ENCODE data around the gene NKX2-4. TPM values are rescaled to one million over a fixed set of nuclear protein-coding genes. Genes with fewer than 3 reads are reported as not detected.

NKX2-4 gene
- total RNA-seq, 1 experiment from 2014 or later: not detected

DNA sequence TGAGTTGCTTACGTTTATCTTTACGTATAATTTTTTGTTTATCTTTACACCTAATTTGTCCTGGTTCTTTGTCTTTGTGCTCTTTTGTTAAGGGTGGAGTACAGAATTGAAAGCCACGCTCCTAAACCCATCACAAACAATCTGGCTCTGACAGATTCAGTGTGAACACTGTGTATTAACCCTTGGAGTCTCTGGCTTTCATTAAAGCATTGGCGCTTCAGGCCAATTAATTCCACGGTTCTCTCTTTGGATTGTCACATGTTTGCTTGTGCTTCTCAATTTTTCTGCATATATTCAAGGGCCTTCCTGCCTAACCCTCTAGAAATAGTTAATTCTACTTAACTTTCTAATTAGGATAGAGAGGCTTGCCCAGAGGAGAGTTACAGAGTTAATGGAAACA, 38.6 kb downstream of the NKX2-4 start (continued):
- TF ChIP-seq, protein P1, sequence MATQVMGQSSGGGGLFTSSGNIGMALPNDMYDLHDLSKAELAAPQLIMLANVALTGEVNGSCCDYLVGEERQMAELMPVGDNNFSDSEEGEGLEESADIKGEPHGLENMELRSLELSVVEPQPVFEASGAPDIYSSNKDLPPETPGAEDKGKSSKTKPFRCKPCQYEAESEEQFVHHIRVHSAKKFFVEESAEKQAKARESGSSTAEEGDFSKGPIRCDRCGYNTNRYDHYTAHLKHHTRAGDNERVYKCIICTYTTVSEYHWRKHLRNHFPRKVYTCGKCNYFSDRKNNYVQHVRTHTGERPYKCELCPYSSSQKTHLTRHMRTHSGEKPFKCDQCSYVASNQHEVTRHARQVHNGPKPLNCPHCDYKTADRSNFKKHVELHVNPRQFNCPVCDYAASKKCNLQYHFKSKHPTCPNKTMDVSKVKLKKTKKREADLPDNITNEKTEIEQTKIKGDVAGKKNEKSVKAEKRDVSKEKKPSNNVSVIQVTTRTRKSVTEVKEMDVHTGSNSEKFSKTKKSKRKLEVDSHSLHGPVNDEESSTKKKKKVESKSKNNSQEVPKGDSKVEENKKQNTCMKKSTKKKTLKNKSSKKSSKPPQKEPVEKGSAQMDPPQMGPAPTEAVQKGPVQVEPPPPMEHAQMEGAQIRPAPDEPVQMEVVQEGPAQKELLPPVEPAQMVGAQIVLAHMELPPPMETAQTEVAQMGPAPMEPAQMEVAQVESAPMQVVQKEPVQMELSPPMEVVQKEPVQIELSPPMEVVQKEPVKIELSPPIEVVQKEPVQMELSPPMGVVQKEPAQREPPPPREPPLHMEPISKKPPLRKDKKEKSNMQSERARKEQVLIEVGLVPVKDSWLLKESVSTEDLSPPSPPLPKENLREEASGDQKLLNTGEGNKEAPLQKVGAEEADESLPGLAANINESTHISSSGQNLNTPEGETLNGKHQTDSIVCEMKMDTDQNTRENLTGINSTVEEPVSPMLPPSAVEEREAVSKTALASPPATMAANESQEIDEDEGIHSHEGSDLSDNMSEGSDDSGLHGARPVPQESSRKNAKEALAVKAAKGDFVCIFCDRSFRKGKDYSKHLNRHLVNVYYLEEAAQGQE (IDR thresholded peaks at IDR 0.05; ENCODE audit: low read depth): no peak
- no peak for TF ChIP-seq RAD21 (IDR thresholded peaks at IDR 0.05; ENCODE audit: low read depth)
- TF ChIP-seq SRF (IDR thresholded peaks at IDR 0.05; ENCODE audit: low read depth): no peak
- TF ChIP-seq ELF1 (IDR thresholded peaks at IDR 0.05; ENCODE audit: borderline replicate concordance, low read depth): no peak
- TF ChIP-seq, protein P2, sequence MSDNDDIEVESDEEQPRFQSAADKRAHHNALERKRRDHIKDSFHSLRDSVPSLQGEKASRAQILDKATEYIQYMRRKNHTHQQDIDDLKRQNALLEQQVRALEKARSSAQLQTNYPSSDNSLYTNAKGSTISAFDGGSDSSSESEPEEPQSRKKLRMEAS (IDR thresholded peaks at IDR 0.05): no peak
- no peak for TF ChIP-seq TCF7L2 (IDR thresholded peaks at IDR 0.05; ENCODE audit: borderline replicate concordance, extremely low read depth, insufficient read depth, insufficient read length)
- TF ChIP-seq, protein P3, sequence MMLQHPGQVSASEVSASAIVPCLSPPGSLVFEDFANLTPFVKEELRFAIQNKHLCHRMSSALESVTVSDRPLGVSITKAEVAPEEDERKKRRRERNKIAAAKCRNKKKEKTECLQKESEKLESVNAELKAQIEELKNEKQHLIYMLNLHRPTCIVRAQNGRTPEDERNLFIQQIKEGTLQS (IDR thresholded peaks at IDR 0.05): no peak
- no peak for TF ChIP-seq FOSL1 (IDR thresholded peaks at IDR 0.05; ENCODE audit: low read depth)
- no peak for TF ChIP-seq JUND (IDR thresholded peaks at IDR 0.05)
- no peak for TF ChIP-seq EGR1 (IDR thresholded peaks at IDR 0.05; ENCODE audit: low read depth)
- no peak for TF ChIP-seq EZH2phosphoT487 (IDR thresholded peaks at IDR 0.05; ENCODE audit: borderline replicate concordance)

DNA sequence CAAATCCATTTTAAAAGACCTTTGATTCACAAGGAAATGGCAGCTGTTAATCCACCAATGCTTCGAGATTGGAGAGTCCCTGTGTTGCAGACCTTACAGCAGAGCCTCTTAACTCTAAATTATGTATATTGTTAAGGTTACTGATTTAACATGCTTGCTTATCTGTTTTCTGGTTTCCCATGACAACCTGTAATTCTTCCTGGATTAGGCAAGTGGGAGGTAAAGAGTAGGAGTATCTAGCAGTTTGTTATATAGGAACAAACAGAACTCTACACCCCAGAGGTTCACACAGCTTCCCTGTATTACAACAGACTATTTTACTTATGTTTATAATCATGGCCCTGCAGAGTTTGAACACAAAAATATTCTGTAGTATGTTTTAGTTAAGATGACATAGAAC, 39.5 kb downstream of the NKX2-4 start:
- Histone ChIP-seq H3K9me2 (ENCODE audit: insufficient read depth) (no peaks in the 10 kb centered on the region), H3K27me3 (ENCODE audit: insufficient read depth, low read length) (no peaks in the 10 kb centered on the region), H3K4me2 (ENCODE audit: low read length) (no peak overlapping the region), H2AFZ (ENCODE audit: low read depth, low read length, poor library complexity, severe bottlenecking) (no peak overlapping the region), H4K20me1 (ENCODE audit: insufficient read depth) (no peaks in the 10 kb centered on the region), H3K27ac (ENCODE audit: low read depth, low read length) (no peak overlapping the region), H3K9me3 (ENCODE audit: control insufficient read depth in 1 of 2, insufficient read depth in 1 of 2, low read depth in 1 of 2, low read length in 2 of 2) (no peaks in the 10 kb centered on the region), H3K9ac (ENCODE audit: low read length) (no peak overlapping the region), H3K79me2 (ENCODE audit: insufficient read depth, low read length) (no peaks in the 10 kb centered on the region; the same call in none of the 2 replicates), H3K4me1 (ENCODE audit: control insufficient read depth in 1 of 2, insufficient read depth in 2 of 2, low read length in 2 of 2) (no peaks in the 10 kb centered on the region), H3K36me3 (ENCODE audit: control insufficient read depth in 1 of 2, insufficient read depth in 2 of 2, low read length in 2 of 2) (peaks cover 22 to 42% of the 10 kb centered on the region in 2 experiments; a peak in 3 of 4 replicates), H3K4me3 (replicated peaks in 1 of 2; ENCODE audit: low read depth in 1 of 2, low read length in 2 of 2) (no peak overlapping the region)
- ChIA-PET POLR2A (no interaction called here), CTCF (no interaction called here), RAD21 (ENCODE audit: low non-redundant PET in 1 of 2, low total read pairs in 2 of 2, uncharacterized antibody in 2 of 2, unreplicated experiment in 2 of 2) (no interaction called here)
- DNase-seq (ENCODE audit: low read depth, low spot score): no peak
- TF ChIP-seq RAD21 (IDR thresholded peaks at IDR 0.05; ENCODE audit: low read depth): no peak
- TF ChIP-seq, protein P3 (IDR thresholded peaks at IDR 0.05): no peak
- ATAC-seq: no peak
- BruUV-seq (replicated peaks): no TSS peak
- intact Hi-C loops (cut with micrococcal nuclease): no loop called here
